ENCODE results near the gene FOXC2.

The FOXC2 gene

GRCh38 chr16:86531191-86531545 is 35.5 kb upstream of the FOXC2 start:
- TF ChIP-seq, protein P1, sequence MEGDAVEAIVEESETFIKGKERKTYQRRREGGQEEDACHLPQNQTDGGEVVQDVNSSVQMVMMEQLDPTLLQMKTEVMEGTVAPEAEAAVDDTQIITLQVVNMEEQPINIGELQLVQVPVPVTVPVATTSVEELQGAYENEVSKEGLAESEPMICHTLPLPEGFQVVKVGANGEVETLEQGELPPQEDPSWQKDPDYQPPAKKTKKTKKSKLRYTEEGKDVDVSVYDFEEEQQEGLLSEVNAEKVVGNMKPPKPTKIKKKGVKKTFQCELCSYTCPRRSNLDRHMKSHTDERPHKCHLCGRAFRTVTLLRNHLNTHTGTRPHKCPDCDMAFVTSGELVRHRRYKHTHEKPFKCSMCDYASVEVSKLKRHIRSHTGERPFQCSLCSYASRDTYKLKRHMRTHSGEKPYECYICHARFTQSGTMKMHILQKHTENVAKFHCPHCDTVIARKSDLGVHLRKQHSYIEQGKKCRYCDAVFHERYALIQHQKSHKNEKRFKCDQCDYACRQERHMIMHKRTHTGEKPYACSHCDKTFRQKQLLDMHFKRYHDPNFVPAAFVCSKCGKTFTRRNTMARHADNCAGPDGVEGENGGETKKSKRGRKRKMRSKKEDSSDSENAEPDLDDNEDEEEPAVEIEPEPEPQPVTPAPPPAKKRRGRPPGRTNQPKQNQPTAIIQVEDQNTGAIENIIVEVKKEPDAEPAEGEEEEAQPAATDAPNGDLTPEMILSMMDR (IDR thresholded peaks at IDR 0.05; ENCODE audit: low read depth, low read length, missing control alignments): no peak
- DNase-seq: no peak
- Histone ChIP-seq H3K27ac (no peak overlapping the region), H3K4me3 (ENCODE audit: low read depth, low read length) (no peak overlapping the region), H3K36me3 (replicated peaks) (no peaks in the 10 kb centered on the region), H3K27me3 (replicated peaks) (no peaks in the 10 kb centered on the region)
- in situ Hi-C loops (cut with HindIII; ENCODE audit: low pct_ligation_motif_present, low sequenced_read_pairs): no loop called here

DNA sequence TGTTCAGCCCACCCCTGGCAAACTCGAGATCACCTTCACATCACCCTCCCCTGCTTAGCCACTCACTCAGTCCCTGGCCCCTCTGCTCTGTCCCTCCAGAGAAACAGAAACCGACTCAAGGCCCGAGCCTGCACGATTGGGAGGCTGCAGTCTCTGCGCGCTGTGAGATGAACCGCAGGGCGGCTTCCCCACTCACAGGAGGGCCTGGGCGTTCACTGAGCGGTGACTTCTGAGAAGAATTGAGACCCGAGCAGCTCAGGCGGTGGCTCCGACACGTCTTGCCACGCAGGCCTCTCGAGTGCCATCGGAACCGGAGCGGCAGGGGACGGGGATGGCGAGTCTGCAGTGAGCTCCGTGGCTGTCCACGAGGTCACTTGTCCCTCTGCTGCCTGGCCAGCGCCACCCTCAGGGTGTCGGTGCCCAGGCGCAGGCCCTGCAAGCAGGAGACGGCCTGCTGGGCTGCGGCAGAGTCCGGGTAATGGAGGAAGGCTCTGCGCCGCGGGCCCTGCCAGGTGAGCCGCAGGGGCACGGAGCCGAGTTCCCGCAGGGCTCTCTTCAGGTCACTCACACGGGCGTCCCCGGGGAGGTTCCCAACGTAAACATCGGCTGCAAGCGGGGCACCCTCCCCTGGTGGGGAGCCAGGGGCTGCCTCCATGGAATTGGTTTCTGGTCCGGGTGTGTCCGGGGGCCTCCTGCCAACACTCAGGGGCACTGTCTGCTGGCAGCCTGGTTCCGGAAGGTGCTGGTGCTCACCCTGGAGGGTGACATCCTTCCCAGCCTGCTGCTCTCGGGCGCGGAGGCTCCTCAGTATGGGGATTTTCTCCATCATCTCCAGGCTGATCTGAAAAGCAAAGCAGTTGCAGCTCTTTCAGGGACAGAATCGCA is 34.7 kb upstream of the FOXC2 start:
- TF ChIP-seq, protein P1 (IDR thresholded peaks at IDR 0.05; ENCODE audit: low read depth, low read length, missing control alignments): no peak
- Histone ChIP-seq H3K4me3 (ENCODE audit: low read depth, low read length) (no peak overlapping the region), H3K27ac (no peak overlapping the region), H3K36me3 (replicated peaks) (no peaks in the 10 kb centered on the region), H3K27me3 (replicated peaks) (no peaks in the 10 kb centered on the region)
- in situ Hi-C loops (cut with HindIII; ENCODE audit: low pct_ligation_motif_present, low sequenced_read_pairs): no loop called here
- DNase-seq: no peak

- TF ChIP-seq, protein P1 (IDR thresholded peaks at IDR 0.05; ENCODE audit: low read depth, low read length, missing control alignments): no peak
- peaks cover 3% of the 10 kb centered on the region for H3K36me3 ChIP-seq (replicated peaks)
- H3K27ac ChIP-seq: no peak overlapping the region
- no peaks in the 10 kb centered on the region for H3K27me3 ChIP-seq (replicated peaks)
- no peak for DNase-seq
- no peak overlapping the region for H3K4me3 ChIP-seq (ENCODE audit: low read depth, low read length)
- in situ Hi-C loops (cut with HindIII; ENCODE audit: low pct_ligation_motif_present, low sequenced_read_pairs): no loop called here
Measured at GRCh38 chr16:86532526-86532815, 34.2 kb upstream of the FOXC2 start.

DNA sequence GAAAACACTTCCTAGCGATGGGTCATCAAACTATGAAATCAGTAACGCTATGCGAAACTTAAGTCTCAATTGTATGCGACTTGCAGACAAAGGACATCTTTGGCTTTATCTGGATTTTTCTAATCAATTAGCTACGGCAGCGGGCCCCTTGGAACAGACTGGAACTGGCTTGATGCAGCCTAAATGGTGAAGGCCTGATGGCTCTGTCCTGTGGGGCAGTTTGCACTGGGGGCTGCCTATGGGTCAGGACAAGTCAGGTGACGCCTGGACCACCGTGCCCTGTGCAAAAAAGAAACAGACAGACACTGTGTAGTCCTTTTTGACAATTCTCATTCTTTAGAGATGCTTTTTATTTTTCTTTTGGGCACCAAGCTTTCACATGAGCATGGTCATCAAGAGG is 33.6 kb upstream of the FOXC2 start:
- TF ChIP-seq, protein P1 (IDR thresholded peaks at IDR 0.05; ENCODE audit: low read depth, low read length, missing control alignments): no peak
- Histone ChIP-seq H3K27ac (no peak overlapping the region), H3K36me3 (replicated peaks) (peaks cover 7% of the 10 kb centered on the region), H3K27me3 (replicated peaks) (no peaks in the 10 kb centered on the region), H3K4me3 (ENCODE audit: low read depth, low read length) (no peak overlapping the region)
- DNase-seq: no peak
- in situ Hi-C loops (cut with HindIII; ENCODE audit: low pct_ligation_motif_present, low sequenced_read_pairs): no loop called here

GRCh38 chr16:86533767-86534351 is 32.8 kb upstream of the FOXC2 start:
- no peak for DNase-seq
- Histone ChIP-seq H3K27me3 (replicated peaks) (no peaks in the 10 kb centered on the region), H3K27ac (no peak overlapping the region), H3K36me3 (replicated peaks) (peaks cover 15% of the 10 kb centered on the region), H3K4me3 (ENCODE audit: low read depth, low read length) (no peak overlapping the region)
- TF ChIP-seq, protein P1 (IDR thresholded peaks at IDR 0.05; ENCODE audit: low read depth, low read length, missing control alignments): no peak
- in situ Hi-C loops (cut with HindIII; ENCODE audit: low pct_ligation_motif_present, low sequenced_read_pairs): no loop called here
